ENCODE results near the gene RRN3. TPM values are rescaled to one million over a fixed set of nuclear protein-coding genes. Genes with fewer than 3 reads are reported as not detected.
"Not testable (repeated sequence)": the region's sequence is repeated elsewhere in the genome, so short reads cannot be mapped to it uniquely, and the experiment has no call there.

RRN3 gene
- total RNA-seq, 2 donors from 2014 or later: 32.9 to 37.2 TPM

DNA sequence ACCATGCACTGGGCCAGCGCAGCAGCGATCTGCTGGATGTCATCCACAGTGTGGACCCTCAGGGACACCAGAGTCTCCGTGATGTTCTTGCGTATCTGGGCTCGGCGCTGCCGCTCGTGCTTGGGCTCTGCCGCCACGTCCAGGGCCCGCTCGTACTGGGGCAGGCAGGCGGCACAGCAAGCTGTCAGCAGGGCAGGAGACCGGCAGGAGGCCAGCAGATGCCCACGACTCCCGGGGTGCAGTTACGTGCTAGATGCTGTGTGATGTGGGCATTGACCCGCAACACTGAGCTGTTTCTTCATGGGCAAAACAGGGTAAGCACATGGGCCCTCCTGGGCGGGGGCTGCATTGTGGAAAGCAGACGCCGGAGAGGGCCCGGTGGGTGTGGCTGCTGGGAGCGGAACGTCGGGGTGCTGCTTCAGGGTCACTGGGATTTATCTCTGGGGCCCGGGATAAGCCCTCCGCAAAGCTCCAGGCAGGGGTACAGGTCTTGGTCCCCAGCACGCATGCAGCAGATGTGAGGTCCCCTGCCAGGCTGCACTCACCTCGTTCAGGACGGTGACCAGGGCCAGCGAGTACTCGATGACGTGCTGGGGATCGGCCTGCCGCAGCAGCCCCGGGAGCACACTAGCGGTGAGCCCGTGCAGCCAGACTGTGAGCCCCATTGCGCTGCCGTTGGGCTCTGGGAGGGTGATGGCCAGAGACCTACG lies 38.8 kb upstream of the RRN3 start:
- not testable (repeated sequence) for H3K27me3 Mint-ChIP-seq; H3K36me3 Mint-ChIP-seq (ENCODE audit: low read depth); H3K4me1 Mint-ChIP-seq; ATAC-seq; DNase-seq; H3K9me3 ChIP-seq (ENCODE audit: control insufficient read depth, low read length, poor library complexity, severe bottlenecking); H3K27ac Mint-ChIP-seq; H3K4me3 Mint-ChIP-seq

GRCh38 chr16:15130943-15131700 lies 37.0 kb upstream of the RRN3 start:
- H3K36me3 Mint-ChIP-seq (ENCODE audit: low read depth); ATAC-seq; DNase-seq; H3K27ac Mint-ChIP-seq; H3K27me3 Mint-ChIP-seq; H3K4me1 Mint-ChIP-seq; H3K9me3 ChIP-seq (ENCODE audit: control insufficient read depth, low read length, poor library complexity, severe bottlenecking); H3K4me3 Mint-ChIP-seq: not testable (repeated sequence)

DNA sequence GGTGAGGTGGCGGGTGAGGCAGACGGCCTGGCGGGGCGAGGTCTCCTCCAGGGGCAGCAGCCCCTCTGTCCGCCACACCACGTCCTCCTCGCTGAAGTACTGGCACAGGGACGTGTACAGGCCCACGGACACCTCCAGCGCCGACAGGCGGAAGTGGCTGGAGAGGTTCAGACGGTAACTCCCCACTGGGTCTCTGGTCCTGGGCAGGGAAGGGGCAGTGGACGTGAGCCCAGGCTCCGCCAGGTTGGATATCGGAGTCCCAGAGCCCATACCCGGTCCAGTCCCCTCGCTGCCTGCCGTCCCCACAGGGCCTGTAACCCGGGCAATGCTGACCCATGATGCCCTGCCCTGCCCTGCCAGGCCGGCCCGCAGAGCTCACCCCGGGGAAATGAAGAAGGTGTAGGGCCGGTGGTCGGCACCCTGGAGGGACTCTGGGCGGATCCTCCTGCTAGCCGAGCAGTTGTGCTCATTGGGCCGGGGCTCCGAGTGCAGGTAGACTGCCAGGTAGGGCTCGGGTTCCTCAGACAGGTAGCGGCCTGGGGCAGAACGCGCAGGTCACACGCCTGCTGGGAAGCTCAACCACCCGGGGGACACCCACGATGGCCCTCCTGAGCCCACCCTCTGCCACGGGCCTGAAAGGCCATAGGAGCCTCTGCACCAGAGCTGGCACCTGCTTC lies 36.3 kb upstream of the RRN3 start:
- H3K27me3 Mint-ChIP-seq; H3K27ac Mint-ChIP-seq; H3K4me3 Mint-ChIP-seq; H3K9me3 ChIP-seq (ENCODE audit: control insufficient read depth, low read length, poor library complexity, severe bottlenecking); DNase-seq; H3K4me1 Mint-ChIP-seq; H3K36me3 Mint-ChIP-seq (ENCODE audit: low read depth); ATAC-seq: not testable (repeated sequence)

- not testable (repeated sequence) for ATAC-seq; H3K4me1 Mint-ChIP-seq; H3K27me3 Mint-ChIP-seq; DNase-seq; H3K4me3 Mint-ChIP-seq; H3K27ac Mint-ChIP-seq; H3K36me3 Mint-ChIP-seq (ENCODE audit: low read depth); H3K9me3 ChIP-seq (ENCODE audit: control insufficient read depth, low read length, poor library complexity, severe bottlenecking)
These were observed 33.8 kb upstream of the RRN3 start for GRCh38 chr16:15127641-15128425.

- H3K4me3 Mint-ChIP-seq; ATAC-seq; DNase-seq; H3K36me3 Mint-ChIP-seq (ENCODE audit: low read depth); H3K9me3 ChIP-seq (ENCODE audit: control insufficient read depth, low read length, poor library complexity, severe bottlenecking); H3K27ac Mint-ChIP-seq; H3K27me3 Mint-ChIP-seq; H3K4me1 Mint-ChIP-seq: not testable (repeated sequence)
These were observed 6.4 kb upstream of the RRN3 start for GRCh38 chr16:15100372-15100987.

GRCh38 chr16:15099366-15099909 lies 5.4 kb upstream of the RRN3 start:
- not testable (repeated sequence) for H3K27me3 Mint-ChIP-seq; DNase-seq; H3K4me1 Mint-ChIP-seq; ATAC-seq; H3K36me3 Mint-ChIP-seq (ENCODE audit: low read depth); H3K9me3 ChIP-seq (ENCODE audit: control insufficient read depth, low read length, poor library complexity, severe bottlenecking); H3K27ac Mint-ChIP-seq; H3K4me3 Mint-ChIP-seq

DNA sequence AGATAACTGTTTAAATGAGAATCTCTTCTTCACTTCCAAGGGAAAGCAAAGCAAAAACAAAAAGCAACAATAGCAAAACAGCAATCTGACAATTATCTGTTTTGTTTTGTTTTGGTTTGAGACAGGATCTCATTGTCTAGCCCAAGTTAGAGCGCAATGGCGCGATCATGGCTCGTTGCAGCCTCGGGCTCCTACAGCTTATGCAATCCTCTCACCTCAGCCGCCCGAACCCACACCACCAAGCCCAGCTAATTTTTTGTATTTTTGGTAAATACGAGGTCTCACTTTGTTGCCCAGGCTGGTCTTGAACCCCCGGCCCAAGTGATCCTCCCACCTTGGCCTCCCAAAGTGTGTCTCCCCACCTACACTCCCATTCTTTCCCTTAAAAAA lies 2.5 kb upstream of the RRN3 start:
- not testable (repeated sequence) for H3K9me3 ChIP-seq (ENCODE audit: control insufficient read depth, low read length, poor library complexity, severe bottlenecking); H3K4me3 Mint-ChIP-seq; H3K27me3 Mint-ChIP-seq; H3K36me3 Mint-ChIP-seq (ENCODE audit: low read depth); DNase-seq; H3K27ac Mint-ChIP-seq; ATAC-seq
- H3K4me1 Mint-ChIP-seq: peaks cover 17% of the 10 kb centered on the region

DNA sequence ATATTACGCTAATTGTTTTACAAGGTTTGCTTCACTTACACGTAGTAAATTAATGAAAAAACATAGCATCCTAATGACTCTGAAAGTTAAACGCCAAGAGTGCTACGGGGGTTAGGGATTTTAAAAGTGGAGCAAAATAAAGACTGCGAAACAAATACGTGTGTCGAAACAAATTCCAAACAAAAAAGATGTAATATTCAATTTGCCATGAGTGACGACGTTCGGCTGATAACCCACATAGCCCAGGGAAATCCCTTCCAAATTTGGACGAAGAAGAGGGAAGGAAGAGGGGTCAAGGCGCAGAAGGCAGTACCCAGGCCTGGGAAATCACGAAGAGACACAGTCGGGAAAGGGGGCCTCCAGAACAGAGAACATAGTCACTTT lies 509 bp downstream of the RRN3 start:
- not testable (repeated sequence) for H3K9me3 ChIP-seq (ENCODE audit: control insufficient read depth, low read length, poor library complexity, severe bottlenecking); H3K27me3 Mint-ChIP-seq; H3K36me3 Mint-ChIP-seq (ENCODE audit: low read depth); DNase-seq; ATAC-seq
- Mint-ChIP-seq H3K27ac (peak overlapping the region; percentile 94), H3K4me1 (peaks cover 17% of the 10 kb centered on the region), H3K4me3 (peak overlapping the region; percentile 97)

DNA sequence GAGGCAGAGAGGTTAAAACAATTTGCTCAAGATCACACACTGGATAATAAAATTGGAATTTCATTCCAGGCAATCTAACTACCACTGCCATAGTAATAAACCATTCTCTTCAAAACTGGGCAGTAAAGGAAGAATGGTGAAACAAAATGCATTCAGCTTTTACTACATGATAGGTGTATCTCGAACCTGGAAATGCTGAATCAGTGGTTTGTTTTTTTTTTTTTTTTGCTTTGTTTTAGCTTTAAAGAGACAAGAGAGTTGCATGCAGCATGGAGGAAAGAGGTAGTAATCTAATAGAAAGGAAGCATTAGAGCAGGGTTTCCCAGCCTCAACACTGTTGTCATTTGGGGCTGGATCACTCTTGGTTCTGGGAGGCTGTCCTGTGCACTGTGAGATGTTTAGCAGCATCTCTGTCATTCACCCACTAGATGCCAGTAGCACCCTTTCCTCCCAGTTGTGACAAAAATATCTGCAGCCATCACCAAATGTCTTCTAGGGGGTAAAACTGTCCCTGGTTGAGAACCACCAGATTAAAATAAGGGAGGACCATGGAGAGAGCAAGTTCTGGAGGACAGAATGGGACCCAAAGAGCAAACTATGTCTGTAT lies 3.3 kb downstream of the RRN3 start:
- H3K9me3 ChIP-seq (ENCODE audit: control insufficient read depth, low read length, poor library complexity, severe bottlenecking); H3K27me3 Mint-ChIP-seq; H3K4me3 Mint-ChIP-seq; H3K36me3 Mint-ChIP-seq (ENCODE audit: low read depth); DNase-seq; H3K27ac Mint-ChIP-seq; ATAC-seq: not testable (repeated sequence)
- peaks cover 17% of the 10 kb centered on the region for H3K4me1 Mint-ChIP-seq

DNA sequence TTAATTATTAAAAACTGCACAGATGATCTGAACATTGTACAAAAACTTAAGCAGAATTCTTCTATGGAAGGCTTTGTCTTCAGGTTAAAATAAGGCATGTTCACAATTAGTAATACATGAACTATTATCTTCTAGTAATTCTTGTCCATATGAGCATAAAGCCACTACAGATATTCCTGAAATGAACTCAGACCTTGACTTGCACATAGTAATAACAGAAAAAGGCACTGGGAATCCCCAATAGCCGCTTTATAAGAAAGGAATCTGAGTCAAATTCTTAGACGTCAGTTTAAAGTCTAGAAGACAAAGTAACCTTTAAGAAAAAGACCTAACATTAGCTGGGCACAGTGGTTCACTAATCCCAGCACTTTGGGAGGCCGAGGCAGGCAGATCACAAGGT lies 11.3 kb downstream of the RRN3 start:
- not testable (repeated sequence) for DNase-seq; H3K4me3 Mint-ChIP-seq; H3K4me1 Mint-ChIP-seq; H3K27me3 Mint-ChIP-seq; H3K9me3 ChIP-seq (ENCODE audit: control insufficient read depth, low read length, poor library complexity, severe bottlenecking); ATAC-seq; H3K36me3 Mint-ChIP-seq (ENCODE audit: low read depth)
- peak overlapping the region; percentile 68 for H3K27ac Mint-ChIP-seq

DNA sequence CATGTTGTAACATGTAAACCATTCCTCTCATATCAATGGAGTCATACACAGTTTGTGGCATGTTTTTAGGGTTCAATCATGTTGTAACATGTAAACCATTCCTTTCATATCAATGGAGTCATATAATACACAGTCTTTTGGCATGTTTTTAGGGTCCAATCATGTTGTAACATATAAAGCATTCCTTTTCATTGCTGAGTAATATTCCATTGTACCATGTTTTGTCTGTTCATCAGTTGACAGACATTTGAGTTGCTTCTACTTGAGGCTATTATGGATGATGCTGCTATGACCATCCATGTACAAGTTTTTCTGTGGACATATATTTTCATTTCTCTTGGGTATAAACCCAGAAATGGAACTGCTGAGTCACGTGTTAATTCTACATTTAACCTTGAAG lies 13.2 kb downstream of the RRN3 start:
- not testable (repeated sequence) for DNase-seq; H3K9me3 ChIP-seq (ENCODE audit: control insufficient read depth, low read length, poor library complexity, severe bottlenecking); H3K4me1 Mint-ChIP-seq; ATAC-seq; H3K4me3 Mint-ChIP-seq; H3K27ac Mint-ChIP-seq; H3K36me3 Mint-ChIP-seq (ENCODE audit: low read depth); H3K27me3 Mint-ChIP-seq

DNA sequence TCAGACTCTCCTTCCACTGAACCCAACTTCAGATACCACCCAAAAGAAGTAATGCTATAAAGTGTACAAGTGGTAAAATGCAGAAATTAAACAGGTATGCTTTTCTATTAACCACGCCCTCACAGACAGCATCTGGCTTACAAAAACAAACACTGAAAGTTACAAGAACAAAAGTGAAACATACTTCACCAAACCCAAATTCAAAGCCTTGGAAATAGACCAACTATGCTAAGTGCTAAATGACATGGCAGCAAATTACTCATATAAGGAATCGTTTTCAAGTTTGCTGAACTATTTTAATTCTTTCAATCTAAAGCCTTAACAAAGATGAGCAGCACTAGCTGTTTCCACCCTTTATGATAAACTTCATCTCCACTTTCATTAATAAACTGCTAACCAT lies 17.9 kb downstream of the RRN3 start:
- not testable (repeated sequence) for H3K36me3 Mint-ChIP-seq (ENCODE audit: low read depth); H3K27me3 Mint-ChIP-seq; H3K4me1 Mint-ChIP-seq; H3K9me3 ChIP-seq (ENCODE audit: control insufficient read depth, low read length, poor library complexity, severe bottlenecking); ATAC-seq; H3K4me3 Mint-ChIP-seq; DNase-seq
- H3K27ac Mint-ChIP-seq: peak overlapping the region; percentile 61

All from T-helper 17 cell (primary cell).